GM18517 (cell line): ENCODE results near the gene SLX9.
"Not testable (repeated sequence)": the region's sequence is repeated elsewhere in the genome, so short reads cannot be mapped to it uniquely, and the experiment has no call there.

Experiments
- ATAC-seq: cut with Tn5 transposase; IDR thresholded peaks from one replicate; pipeline ENCODE4 v1.9.1; 2021; ENCODE audit warnings: mild to moderate bottlenecking, moderate library complexity; ENCODE audit not compliant: unreplicated experiment

The SLX9 gene

DNA sequence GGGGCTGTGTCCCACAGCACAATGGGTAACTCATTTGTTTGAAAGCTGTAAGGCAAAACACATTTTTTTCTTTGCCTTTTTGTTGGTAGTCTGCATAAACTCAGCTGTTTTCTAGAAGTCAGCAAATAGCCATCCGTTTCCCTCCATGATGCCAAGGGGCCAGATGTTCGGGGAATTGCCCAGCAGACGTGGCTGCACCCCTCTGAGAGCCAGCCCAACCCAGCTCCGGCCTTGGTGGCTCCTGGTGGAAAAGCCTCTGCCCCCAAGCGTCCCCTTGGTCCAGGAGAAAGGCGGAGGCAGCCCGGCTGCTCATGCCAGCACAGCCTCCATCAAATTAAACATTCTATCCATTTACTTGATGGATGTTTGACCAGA is 76.2 kb downstream of the SLX9 start:
- no peak for ATAC-seq

DNA sequence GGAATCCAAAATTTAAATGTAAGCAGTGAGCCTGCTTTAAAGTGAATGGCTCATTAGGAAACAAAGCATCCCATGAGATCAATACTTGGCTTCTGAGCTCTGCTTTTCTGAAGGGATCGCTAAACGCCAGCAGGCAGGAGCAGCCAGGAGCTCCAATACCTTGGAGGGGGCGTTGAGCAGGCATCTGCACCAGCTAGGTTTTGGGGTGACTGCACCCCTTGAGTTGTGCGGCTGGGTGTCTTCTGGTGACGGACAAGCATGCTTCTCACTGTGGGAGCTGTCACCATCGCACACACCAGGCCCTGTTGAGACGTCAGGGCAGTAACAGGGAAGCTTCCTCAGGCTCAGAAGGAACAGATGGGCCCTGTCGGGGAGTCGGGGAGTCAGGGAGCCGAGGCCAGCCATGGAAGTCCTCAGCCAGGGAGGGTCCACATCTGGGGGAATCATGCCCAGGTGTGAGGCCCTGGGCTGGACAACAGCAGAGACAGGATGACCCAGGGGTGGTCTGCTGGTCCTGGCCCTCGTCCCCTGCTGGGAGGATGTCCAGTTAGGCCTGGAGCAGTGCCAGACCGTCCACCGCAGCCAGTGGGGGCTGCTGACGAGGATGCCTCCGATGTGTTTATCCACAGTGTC is 76.7 kb downstream of the SLX9 start:
- no peak for ATAC-seq

- ATAC-seq, result no peak
Observed at GRCh38 chr21:45017039-45017960, 77.5 kb downstream of the SLX9 start.

DNA sequence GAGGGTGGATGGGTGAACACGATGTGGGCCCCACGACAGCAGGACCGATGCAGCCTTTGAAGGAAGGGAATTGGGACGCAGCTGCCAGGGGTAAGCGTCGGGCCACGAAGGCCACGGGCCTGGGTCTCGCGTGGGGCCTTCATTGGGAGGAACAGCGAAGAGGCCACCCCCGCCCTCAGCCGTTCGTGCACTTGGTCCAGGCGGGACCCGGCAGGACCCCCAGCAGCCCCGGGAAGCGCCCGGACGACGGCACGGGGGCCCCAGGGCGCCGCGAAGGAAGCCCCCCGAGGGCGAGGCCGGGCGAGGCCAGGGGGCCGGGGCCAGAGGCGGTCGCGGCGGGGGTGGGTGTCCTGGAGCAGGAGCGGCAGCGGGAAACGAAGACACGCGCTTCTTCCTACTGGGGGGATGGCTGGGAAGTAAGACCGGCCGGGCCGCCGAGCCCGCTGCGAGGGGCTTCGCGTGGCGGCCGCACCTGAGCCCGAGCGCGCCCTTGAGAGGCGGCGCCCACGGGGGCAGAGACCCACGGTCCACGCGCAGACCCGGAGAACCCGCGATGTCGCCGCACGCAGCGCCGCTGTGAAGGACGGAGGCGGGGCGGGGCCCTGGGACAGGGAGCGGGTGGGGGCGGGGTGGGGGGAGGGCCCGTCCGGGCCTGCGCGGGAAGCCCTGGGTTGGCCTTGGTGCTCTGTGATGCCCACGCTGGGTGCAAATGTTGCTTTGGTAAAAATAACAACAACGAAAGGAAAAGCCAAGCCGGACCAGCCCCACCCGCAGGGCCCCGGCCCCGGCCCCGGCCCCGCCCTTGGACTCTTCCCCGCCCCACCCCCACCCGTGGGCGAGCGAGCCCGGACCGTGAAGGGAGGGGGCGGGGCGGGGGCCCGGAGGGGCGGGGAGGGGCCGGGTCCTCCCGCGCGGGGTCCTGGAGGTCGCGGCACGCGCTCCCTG is 78.6 kb downstream of the SLX9 start:
- no peak for ATAC-seq

DNA sequence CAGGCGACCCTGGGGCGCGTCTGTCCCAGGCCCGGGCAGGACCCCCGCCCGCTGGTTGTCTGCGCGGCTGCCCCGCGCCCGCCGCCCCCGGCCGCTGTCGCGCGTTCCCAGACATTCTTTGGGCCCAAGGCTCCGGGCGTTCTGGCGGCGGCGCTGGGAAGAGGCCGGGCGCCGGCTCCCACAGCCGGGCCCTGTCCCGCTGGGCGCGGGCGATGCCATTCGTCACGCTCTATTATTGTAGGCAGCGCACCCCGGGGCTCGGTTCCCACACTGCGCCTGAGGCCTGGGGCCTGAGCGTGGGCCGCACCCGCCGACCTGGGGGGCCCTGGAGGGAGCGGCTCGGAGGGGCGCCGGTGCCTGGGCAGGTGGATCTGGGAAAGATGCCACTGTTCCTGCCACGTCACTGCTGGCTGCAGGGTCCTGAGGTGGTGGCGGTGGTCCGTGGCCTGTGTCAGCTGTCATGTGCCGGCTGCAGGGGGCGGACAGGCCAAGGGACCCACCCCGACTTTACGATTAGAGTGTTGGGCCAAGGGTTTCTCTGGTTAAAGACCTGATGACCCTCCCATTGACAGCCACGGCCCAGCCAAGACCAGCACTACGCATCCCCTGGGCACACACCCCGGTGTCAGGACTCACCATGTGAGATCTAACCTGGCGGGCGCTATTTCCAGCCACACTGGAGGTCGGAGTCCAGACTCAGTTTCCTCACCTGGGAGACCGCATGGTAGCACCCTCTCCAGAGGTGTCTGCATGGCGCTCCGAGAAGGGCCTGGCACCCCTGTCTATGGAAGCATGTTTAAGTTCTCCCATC is 79.5 kb downstream of the SLX9 start:
- no peak for ATAC-seq

DNA sequence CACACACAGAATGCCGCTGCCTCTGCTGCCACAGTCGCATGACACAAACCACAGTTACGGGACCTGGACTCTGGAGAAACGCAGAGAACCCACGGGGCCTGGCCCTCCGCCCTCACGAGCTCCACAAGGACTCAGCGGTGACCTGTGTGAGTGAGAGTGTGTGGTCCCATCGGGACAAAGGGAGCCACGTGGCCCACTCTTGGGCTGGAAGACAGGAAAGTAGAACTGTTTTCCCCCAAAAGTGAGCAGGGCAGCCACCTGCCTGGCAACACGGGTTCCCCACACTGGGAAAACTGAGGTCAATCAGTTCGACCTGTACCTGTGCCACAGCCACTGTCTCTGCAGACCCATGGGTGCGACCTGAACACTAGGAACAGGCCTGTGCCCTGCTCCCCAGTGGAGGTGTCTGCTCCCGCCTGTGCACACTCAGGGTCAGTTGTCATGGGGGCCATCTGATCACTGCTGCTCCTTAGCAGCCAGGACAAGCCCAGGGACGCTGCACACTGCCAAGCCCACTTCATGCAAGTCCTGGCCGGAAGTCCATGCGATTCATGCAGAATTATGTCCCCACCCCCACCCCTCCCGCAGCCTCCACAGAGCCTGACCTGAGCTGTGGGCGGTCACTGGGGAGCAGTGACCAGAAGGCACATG is 80.2 kb downstream of the SLX9 start:
- no peak for ATAC-seq

DNA sequence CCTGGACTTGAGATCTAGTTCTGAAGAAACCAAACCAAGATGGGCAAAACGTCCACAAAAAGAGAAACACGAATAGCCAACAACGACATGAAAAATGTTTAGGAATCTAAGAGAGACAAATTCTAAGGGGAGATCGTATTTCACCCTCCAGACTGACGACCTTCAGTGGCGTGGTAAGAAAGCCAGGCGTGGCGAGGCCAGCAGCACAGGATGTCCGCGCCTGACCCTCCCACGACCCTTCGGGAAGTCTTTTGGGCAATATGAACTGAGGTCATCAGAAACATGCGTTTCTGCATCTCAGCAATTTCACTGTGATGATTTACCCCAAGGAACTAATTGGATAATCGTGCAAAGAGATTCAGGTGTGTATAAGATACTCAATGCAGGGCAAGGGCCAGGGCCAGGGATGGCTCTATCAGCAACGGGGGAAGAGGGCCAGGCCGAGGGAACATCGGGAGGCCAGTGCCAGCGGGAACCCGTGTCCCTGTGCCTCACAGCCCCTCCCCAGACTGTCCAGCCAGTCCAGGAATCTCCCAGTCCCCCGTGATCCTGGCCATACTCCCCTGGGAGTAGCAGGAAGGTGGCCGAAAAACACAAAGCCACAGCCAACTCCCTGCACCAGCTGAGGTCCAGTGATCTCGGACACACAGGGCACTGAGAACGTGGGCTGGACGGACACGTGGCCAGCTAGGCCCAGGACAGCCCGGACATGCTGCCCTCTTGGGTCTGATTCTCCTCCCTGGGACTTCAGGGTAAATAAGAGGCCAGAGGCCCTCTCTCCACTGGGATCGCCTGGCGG is 81.0 kb downstream of the SLX9 start:
- no peak for ATAC-seq

GRCh38 chr21:45021428-45022347 is 81.9 kb downstream of the SLX9 start:
- ATAC-seq, result no peak

- ATAC-seq, result no peak
Observed at GRCh38 chr21:45022348-45022675, 82.5 kb downstream of the SLX9 start.

DNA sequence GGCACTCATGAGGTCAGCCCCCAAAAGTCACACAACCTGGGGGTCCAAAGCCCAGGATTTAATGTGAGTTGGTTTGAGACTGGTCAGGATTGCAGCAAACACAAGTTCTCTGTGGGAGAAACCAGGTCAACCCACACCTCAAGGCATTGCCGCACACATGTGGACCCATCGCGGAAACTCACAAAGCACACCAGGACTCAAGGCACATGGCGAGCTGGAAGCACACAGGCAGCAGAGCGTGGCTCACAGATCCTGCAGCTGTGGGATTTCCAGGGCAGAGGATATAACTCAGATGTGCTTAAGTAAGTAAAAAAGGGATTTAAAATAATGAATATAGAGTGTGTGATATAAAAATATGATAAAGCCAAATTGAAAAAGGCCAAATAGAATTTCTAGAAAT is 82.9 kb downstream of the SLX9 start:
- no peak for ATAC-seq

DNA sequence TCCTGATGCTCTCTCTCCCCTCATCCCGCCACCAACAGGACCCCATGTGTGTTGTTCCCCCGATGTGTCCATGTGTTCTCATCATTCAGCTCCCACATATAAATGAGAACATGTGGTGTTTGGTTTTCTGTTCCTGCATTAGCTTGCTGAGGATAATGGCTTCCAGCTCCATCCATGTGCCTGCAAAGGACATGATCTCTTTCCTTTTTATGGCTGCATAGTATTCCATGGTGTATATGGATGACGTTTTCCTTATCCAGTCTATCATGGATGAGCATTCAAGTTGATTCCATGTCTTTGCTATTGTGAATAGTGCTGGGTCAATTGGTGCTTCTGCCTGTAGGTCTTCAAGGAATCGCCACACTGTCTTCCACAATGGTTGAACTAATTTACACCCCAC is 84.7 kb downstream of the SLX9 start:
- ATAC-seq, result not testable (repeated sequence)

DNA sequence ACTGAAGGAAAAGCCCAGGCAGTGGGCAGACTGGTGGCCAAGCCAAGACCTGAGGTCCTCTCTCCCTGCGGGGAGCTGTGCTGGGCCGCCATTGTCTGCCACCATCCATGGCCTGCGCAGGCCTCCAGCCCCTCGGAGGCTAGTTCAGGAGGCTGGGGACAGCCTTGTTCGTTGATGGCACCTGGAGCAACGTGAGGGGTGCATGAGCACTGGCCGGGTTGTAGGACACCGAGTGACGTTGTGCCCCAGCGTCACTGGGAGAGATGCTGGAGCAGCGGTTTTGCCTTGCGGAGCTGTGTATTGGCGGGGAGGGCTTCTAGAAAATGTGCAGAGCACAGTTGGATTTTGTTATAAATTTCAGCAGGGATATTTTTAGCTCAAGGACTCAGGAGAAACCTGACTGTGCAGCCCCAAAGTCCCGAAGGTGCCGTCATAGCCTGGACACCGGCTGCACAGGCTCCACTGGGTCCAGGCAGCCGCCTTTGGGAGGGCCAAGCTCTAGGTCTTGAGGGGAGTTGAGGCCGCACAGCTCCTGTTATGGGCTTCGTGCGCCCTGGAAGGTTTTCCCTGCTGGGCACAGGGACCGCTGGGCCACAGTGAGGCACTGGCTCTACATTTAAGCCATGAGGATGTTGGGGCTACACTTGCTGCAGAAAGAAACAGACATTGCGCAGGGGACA is 86.4 kb downstream of the SLX9 start:
- no peak for ATAC-seq
